Measurements from ENCODE around the gene EPN2.

EPN2 gene

DNA sequence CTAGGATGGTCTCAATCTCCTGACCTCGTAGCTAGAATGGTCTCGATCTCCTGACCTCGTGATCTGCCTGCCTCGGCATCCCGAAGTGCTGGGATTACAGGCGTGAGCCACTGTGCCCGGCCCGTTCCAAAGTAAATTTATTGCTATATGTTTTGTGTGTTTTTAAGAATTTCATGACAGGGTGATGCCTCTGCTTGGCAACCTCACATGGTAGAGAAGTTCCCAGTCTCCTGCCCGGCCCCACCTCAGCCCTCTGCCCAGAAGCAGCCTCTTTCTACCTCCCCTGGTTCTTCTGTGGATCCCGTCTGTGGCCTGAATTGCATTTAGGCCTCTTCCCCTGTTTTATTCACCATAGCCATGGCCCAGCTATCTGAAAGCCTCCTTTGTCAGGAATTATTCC, 70.4 kb downstream of the EPN2 start:
- no peak for DNase-seq

DNA sequence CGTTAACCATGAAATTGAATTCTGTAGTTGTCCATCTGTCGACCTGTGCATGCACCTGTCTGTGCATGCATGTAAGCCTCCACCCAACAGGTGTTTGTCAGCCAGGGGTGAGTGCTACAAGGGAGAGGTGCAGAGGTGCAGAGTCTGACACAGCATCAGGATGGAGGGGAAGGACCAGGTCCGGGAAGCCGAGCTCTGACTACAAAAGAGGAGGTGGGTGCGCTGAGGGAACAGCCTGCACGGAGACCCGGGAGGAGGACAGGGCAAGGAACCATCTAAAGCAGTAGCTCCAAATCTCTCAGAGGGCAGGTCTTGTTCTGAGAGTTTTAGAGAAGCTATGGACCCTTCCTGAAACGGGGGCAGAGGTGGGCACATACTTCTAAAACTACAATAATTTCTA, 71.2 kb downstream of the EPN2 start:
- no peak for DNase-seq

DNA sequence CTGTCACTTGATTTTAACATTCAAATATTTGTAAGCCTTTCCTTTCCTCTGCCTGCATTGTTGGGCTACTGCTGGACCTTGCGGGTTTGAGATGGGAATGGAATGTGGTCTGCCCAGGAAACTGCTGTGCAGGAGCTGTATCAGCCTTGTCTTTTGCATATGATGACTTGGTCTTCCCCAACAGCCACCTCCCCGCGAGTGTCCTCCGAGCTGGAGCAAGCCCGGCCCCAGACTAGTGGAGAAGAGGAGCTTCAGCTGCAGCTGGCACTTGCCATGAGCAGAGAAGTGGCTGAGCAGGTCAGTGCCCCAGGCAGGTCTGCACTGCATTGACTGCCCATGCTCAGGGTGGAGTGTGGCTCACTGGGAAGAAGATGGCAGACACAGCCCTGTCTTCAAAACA, 72.5 kb downstream of the EPN2 start:
- peak in 1 of 56 donors; percentile 31 for DNase-seq

DNA sequence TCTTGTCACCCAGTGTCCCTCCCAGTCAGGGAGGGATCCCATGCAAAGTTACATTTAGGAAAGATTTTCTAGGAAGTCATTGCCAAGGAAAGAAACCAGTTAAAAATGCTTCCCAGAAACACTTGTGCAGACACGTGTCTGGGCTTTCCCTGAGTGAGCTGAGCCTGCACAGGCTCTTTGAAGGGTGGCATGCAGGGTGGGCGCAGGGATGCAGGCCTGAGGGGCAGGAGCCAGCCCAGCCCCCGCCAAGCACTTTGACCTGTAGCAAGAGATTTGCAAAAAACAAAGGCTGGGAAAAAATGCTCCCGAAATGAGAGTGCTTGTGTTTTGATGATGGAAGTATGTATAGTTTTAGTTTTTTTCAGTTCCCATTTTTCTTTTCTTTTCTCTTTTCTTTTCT, 73.0 kb downstream of the EPN2 start:
- DNase-seq = no peak

DNA sequence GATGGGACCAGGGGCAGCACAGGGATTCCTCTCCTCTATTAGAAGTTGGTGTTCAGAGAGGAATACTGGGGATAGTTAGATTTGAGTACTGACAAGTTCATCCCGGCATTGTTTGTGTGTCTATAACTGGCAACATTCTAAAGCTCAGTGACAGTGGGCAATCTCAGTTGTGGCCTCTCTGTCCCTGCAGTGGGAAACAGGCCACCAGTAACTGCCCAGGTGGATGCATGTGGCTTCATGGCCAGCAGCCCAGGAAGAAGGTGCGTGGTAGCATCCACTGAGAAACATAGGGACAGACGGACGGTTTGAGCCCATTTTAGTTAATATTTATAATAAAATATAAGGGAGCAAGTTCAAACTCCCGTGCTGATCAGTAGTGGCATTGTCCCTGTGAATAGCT, 73.8 kb downstream of the EPN2 start:
- DNase-seq = no peak

DNA sequence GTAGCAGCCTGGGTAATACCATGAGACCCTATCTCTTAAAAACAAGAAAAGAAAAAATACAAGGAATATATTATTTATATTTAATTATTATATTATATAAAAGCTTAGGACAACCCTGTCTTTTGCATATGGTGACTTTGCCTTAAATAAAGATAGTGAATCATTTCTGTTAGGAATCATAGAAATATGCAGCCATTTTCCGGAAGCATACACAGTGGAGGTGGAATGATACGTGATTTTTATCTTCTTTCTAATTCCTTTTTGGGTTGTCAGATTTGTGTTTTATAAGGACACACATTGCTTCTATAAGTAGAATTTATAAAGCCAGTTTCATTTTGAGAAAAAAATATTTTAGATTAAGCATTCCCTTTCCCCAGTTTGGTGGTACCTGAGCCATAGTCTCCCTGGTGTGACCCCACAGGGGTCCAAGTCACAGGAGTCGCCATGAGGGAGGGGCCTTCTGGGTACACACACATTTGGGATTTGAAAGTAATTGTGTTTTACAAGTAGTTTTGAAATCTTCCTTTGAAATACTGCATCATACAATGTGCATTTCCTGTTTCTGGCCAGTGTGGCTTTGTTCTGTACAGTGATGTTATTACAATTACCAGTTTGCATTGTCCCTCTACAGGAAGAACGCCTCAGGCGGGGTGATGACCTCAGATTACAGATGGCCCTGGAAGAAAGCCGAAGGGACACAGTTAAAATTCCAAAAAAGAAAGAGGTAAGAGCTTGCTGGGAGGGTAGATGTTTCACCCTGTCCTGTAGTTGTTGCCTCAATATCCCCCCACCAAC, 74.5 kb downstream of the EPN2 start:
- DNase-seq = no peak

DNA sequence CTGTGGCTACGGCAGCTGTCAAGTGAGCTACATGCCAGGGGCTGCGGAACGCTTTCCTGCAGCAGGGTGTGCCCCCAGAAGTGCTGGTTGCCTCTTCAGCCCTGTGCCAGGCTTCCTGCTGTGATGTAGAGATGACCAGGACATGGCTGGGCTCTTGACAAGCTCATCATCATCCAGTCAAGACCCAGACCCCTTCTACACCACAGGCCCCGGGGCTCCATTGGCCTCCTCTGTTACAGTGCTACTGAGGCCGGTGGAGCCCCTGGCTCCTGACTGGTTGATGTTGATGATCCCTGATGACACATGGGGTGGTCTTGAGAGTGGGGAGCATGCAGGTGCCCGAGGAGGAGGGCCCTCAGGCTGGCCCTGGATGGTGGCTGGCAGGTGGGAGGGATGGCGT, 75.2 kb downstream of the EPN2 start:
- no peak for DNase-seq

DNA sequence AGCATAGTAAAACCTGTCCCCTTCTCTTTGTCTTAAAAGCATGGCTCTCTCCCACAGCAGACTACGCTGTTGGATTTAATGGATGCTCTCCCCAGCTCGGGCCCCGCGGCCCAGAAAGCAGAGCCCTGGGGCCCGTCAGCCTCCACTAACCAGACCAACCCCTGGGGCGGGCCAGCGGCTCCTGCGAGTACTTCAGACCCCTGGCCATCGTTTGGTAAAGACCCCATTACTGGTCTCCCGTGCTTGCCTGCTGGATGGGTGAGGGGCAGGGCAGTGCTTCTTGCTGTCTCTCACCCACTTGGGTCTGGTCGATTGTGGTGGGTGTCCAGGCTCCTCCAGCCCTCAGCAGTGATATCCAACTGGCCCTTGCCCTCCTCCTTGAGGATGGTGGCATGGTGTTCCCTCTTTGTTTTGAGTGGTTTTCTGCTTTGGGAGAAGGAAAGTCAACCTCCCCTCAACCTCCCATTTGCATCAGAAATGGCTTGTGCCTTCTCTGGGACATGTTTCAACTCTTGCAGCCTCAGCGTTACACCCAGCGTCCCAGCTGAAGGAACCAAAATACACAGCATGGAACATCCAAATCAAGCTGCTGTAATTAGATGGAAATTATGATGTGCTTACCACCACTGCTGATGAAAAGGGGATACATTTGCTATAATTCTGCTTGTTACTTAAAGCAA, 76.0 kb downstream of the EPN2 start:
- DNase-seq = no peak

DNA sequence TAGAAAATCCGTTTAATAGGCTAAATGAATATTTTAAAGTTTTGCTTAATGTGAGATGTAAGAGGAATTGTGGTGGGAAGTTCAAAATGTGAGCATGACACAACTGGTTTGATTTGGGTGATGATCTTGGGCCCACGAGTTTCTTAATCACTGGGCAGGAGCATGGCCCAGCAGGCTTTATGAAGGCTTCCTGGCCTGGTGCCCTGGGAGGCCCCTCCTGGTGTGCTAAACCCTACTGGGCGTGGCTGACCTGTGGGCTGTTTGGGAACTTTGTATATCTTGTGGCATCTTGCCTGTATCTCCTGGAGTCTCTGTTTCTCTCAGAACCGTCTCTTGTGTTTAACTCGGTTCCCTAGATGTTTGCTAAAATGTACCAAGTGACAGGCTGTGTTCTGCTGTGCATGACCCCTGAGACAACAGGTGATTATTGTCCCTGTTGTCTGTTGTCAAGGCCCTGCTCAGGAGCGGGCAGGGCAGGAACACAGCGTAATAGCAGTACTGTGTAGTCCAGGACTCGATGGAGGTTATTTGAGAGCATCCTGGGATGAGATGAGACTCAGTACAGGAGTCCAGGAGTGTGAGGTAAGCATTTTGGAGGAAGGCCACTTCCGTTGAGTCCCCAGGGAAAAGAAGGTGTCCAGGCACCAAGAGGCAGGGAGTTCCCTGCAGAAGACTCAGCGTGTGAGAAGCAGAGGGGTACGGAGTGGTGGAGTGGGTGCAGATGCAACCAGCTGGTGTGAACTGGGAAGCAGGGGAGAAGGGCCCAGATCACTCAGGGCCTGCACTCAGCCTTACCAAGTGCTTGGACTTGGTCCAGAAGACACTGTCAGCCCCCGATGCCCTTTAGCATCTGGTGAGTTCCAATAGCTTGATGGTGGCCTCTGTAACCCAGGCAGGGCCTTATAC, 76.8 kb downstream of the EPN2 start:
- no peak for DNase-seq

DNA sequence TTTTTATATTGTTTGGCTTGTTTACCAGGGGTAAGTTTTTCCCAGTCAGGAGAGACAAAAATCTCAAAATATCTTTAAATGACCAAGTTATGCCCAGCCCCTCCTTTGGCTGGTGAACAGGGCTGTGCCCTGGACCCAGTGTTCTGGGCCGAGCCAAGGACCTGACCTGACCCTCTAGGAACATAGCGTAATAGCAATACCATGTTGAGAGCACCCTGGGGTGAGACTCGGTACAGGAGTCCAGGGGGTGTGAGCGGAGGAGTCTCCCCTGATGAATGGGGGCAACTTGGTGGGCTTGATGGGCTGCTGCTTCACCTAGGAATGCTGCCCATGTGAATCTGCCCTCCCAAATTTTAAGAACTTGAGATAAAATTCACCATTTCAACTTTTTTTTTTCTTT, 77.9 kb downstream of the EPN2 start:
- DNase-seq = no peak

DNA sequence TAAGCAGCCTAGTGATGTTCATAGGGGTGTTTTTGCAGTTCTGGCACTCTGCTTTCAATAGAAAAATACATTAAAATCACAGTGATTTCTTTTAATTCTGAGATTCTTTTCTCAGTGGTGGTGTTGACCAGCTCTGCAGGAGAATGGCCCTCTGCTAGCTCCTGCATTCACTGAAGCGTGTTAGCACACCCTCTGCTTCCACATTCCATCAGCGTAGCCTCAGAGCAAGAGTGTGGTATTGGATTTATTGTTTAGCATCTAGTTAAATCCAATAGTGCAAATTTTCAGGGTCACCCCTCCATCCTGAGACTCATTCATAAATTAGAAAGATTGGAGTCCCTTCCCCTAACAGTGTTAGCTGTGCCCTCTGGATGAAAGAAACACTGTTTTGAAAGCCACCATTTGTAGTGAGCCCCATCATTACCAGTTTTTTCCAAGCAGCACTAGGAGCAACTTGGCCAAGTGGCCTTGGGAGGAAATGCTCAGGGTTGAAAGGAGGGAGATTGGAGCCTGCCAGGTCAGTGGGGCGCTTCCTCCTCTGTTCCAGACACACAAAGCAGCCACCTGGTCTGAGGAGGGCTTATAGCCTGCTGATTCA, 79.7 kb downstream of the EPN2 start:
- no peak for DNase-seq

DNA sequence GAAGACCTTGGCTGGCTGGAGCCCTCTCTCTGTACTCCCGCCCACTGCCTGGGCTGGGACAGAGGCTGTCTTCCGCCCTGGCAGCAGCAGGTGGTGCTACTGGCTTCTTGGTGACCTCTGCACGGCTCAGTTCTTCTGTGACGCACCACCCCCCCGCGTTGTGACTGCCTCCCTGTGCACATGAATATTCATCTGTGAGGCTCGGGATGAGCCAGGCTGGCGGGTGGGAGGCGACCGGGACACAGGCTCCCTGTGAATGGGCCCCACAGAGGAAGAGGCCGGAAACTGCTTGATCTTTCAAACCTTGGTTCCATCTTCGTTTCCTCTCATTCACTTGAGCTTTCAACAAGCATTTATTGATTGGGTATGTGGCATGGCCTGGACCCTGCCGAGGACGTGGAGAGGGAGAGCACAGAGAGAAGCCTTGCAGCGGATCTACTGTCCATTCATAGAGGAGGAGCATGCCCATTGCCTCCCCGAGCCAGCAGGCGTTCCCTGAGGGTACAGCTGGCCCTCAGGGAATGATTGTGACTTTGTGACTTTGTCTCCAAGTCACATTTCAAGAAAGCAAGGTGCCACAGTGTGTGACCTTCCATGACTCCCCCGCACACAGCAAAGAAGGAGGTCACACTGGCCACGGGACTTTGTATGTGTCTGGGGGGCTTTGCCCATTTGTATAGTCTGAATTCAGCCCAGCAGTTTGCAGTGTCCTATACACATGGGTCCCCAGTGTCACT, 80.4 kb downstream of the EPN2 start:
- DNase-seq = peak; percentile 30 to 98 (median 91)

DNA sequence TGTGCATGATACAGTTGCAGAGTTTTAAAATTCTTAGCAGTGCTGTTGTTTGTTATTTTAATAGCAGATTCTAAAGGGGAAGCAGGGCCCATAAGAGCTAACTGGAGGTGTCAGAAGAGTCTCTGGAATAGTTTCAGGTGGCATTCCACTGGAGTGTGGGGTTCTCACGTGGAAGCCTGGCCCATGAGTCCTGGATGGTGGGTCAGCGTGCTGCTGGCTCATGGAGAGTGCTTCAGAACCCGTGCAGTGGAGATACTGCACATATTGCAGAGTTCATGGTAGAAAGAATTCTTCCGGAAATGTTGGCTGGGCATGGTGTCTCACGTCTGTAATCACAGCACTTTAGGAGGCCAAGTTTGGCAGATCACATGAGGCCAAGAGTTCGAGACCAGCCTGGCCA, 81.4 kb downstream of the EPN2 start:
- DNase-seq = no peak

DNA sequence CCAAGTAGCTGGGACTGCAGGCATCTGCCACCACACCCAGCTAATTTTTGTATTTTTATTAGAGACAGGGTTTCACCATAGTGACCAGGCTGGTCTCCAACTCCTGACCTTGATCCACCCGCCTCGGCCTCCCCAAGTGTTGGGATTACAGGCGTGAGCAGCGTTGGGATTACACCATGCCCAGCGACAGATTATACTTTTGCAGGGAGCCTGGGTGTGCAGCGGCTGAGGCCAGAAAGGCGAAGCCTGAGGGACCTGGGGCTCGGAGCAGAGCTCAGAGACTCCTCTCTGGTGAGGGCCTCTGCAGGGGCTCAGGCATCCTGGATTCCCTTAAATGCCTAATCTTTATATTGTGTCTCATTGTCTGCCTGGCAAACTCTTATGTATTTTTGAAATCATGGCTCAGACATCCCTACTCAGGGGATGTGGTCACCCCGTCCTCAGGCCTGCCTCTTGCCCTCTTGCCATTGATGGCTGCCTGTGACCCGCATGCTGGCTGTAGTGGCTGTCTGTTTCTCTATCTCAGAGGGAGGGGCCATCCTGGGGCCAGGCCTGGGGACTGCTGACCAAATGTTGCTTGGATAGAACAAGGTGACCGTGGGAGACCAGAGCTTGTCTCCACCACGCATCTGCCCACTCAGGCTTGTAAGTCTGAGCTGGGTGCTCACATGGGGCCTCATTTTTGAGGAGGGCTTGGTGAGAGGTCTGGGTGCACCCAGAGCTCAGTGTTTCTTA, 82.8 kb downstream of the EPN2 start:
- no peak for DNase-seq

DNA sequence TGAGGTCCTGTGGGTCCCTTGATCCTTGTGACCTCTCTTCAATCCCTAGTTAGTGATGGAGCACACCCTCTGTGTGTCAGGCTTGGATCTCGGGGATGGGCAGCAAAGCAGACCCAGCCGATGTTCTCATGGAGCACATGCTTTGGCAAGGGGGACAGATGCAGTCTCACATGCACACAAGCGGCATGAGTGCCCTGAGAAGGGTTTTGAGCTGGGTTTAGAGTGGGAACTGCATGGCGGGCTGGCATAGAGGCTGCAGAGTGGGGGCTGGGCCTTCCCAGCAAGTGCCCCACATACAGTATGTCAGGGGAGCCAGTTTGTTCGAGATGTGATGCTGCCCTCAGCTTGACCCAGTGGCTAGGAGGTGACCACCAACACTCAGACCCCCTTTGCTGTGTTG, 83.7 kb downstream of the EPN2 start:
- no peak for DNase-seq

DNA sequence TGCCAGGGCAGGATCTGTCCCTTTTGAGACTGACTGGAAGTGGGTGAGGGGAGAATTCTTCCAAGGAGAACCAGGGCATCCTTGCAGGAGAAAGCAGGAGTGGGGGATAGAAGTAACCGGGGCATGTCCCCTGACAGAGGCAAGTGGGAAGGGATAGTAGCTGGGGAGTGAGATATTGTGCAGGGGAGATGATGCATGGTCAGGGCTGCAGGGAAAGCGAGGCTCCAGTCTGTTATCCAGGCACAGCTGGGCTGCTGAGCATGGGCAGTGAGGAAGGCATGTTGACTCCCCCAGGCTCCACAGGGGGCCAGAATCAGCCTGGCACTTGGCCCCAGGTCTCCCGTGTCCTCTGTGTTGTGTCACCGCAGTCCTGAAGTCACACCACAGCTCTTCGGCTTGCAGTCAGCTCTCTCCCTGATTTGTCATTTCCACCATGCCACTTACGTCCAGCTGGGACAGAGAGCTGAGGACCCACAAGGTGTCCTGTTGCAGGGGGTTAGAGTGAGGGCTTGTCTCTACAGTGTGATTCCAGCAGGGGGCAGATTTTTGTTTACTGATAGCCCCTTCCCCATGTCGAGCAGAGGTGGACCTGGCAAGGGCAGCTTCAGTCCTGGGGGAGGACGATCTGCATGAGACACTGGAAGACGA, 84.4 kb downstream of the EPN2 start:
- DNase-seq = no peak

DNA sequence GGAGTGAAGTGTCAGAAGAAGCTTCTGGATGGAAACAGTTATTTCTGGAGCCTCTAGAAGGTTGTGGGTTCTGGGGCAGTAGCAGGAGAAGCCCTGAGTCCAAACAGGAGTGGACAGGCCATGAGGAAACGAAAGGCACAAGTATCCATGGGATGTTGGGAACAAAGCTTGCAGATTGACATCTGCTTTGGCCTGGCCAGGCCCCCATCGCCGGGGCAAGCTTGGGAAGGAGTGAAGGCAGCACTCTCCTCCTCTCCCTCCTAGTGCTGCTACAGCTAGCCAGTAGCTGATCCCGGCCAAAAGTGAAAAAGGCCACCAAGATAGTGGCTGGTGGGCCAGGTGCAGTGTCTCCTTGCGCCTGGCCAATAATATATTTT, 85.0 kb downstream of the EPN2 start:
- DNase-seq = no peak

DNA sequence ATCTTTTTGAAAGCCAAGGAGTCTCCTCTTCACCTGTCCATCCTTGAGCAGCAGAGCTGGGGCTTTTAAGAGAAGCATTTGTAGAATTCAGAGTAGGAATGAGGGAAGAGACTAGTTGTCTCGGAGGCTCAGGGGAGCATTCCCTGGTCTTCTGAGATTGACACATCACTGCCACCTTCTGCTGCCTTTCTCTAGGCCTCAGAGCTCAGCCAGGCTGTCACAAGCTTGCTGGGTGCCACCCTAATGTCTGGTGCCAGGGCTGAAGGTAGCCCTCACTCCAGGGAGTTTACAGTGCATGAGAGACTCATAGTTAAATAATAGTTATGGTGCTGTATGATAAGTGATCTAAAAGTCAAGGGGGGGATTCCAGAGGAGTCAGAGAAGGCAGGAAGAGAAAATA, 85.7 kb downstream of the EPN2 start:
- no peak for DNase-seq

DNA sequence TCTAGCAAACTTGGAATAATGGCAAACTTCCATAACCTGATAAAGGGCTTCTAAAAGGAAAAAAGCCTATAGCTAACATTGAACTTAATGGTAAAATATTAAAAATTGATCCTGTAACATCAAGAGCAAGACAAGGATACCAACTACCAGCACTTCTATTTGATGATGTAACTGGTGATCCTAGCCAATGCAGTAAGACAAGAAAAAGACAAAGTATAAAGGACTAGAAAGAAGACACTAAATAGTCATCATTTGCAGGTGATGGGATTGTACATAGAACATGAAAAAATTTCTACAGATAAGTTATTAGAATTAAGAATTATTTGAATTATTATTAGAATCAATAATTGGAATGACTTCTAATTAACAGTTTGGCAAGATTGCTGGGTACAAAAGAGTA, 88.4 kb downstream of the EPN2 start:
- no peak for DNase-seq

Measured in nucleus accumbens (tissue), 56 donors.